Measurements from ENCODE around the gene GABARAP.

GABARAP gene

DNA sequence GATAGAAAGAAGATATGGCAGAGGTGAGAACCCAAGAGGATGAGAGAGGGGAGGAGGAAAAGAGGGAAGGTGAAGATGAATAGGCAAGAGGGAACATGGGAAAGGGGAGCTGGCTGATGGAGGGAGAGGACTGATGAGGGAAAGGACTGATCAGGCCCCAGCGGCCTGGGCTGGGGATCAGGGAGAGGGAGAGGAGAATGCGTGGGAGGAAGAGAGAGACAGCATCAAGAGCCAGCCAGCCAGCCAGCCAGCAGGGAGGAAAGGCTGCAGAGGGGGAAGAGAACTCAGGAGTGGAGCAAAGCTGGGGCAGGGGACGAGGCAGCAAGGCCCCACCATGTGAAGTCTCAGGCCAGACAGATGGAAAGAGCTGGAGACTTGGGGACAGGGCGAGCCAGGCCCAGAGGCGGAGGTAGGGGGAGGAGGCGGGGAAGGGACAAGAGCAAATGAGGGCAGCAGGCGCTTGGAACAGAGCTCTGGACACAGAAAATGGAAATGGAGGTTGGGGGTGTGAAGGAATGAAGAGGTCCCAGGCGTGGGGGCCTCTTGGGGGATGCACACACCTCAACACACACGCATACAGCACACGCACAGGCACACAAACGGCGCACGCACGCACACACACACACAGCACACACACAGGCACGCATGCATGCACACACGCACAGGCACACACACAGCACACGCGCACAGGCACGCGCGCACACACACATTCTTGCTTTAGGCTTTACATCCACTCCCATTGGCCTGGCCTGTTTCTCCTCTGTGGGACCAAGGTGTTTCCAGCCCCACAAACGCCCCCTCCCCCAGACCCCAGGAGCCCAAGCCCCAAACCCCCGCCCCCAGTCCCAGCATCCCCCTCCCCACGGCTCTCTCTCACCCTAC lies 34.9 kb downstream of the GABARAP start:
- DNase-seq (ENCODE audit: low read depth in 2 of 2), result no peak

DNA sequence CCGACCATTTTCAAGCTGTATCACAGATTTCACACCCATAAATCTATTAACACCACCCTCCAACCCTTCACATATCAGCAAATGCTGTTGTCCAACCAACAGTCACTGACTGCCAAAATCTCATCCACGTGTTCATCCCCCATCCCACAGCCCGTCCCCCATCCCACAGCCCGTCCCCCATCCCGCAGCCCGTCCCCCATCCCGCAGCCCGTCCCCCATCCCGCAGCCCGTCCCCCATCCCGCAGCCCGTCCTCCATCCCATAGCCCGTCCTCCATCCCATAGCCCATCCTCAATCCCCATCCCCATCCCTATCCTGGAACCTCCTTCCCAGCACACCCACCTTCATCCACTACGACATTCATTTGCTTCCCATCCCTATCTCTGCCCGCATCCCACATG lies 36.7 kb downstream of the GABARAP start:
- no peak for DNase-seq (ENCODE audit: low read depth in 2 of 2)

DNA sequence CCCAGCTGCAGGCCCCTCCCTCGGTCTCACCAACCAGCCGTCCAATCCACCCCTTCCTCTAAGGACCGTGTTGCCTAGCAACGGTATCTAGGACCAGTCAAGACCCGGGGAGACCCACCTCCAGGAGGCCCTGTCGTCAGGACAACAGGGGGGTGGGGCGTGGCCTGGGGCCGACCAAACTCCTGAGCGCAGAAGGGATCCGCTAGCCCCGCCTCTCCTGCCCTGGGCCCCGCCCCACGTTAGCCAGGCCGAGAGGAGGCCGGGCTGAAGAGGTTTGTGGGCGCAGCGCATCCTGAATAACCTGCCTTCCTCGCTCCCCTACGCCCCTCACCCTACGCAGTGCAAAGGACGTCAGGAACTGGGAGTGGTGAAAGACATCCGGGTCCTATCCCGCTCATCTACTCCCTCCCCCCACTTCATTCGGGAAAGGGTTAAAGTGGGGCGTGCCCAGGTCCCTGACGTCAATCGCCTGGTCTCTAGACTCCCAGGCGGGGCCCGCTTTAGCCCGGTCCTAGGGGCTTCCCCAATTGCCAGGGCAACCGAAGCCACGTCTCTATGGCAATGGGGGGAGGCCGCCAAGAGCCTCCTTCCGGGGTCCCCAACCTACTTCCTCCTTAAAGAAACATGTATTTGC lies 37.3 kb downstream of the GABARAP start:
- DNase-seq (ENCODE audit: low read depth in 2 of 2), result peak; percentile 75 to 86

DNA sequence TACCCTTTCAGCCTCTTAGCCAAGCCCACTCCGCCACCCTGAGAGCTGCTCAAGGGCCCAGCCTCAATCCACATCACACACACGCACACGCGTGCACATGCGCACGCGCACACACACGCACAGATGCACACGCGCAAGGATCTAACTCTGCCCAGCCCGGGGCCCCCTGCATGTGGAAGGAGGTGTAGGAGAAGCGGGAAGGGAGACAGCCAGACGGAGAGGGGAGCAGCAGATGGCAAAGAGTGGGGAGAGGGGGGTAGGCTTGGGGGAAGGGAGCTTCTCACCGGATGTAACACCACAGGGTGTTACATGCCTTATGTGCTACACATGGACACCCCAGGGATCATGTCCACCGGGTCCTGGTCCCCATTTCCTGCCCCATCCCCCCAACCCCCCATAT lies 37.9 kb downstream of the GABARAP start:
- DNase-seq (ENCODE audit: low read depth in 2 of 2), result no peak

DNA sequence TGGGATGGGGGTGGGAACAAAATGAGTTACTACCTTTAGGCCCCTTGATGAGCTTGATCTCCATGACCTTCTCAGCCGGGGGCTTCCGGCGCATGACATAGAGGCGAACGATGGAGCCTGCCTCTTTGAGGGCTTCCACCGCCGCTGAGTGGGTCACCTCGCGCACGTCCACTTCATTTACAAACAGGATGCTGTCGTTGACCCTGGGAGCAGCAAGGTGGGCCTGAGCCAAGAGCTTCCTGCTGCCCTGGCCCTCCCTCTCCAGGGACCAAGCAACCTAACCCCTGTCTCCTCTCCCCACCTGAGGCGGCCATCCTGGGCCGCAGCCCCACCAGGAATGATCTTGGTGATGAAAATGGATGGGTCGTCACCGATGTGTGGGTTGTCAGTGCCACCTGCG lies 38.9 kb downstream of the GABARAP start:
- DNase-seq (ENCODE audit: low read depth in 2 of 2), result no peak

DNA sequence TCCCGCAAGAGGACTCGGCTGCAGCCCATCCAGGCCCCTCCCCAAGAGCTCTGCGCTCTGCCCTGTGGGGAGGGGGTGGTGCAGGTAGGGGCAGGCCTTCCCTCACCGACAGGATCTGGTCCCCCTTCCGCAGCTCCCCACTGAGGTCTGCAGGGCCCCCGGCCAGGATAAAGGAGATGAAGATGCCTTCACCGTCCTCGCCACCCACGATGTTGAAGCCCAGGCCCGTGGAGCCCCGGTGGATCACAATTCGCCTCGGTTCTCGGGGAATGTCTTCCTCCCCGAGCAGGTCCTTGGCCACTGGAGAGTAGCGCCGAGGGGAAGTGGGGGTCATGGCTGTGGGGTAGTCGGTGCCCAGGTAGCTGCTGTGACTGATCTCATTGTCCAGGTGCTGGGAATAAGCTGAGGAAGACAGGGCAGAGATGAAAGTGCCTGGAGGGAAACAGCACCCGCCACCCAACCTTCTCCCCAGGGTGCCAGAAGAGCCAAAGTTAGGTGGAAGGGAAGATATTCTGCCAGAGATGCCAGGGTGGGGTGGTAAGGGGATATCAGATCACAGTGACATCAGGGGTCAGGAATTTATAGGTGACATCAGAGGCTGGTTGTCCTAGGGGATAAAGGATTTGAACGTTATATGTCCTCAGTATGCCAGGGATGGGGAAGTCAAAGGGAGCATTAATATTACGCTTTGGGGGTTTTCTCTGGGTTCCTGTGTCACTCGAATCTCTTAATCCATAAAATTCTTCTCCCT lies 45.4 kb downstream of the GABARAP start:
- no peak for DNase-seq (ENCODE audit: low read depth in 2 of 2)

DNA sequence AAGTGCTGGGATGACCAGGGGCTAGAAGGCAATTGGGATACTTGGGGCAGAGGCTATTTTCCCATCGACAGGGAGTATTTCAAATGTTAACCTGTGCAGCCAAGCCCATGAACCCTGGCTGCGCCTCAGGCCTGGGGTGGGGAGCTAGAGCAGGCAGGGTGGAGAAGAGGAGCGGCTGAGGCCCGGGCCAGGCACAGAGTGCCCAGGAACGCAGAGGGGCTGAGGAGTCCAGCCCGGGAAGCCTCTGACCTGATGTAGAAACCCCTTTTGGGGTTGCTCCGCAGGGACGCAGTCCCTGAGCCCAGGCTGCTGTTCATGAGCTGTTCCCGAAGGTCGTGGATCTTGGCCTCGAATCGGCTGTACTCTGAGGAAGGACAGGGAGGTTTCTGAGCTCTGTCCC lies 46.3 kb downstream of the GABARAP start:
- DNase-seq (ENCODE audit: low read depth in 2 of 2), result no peak

DNA sequence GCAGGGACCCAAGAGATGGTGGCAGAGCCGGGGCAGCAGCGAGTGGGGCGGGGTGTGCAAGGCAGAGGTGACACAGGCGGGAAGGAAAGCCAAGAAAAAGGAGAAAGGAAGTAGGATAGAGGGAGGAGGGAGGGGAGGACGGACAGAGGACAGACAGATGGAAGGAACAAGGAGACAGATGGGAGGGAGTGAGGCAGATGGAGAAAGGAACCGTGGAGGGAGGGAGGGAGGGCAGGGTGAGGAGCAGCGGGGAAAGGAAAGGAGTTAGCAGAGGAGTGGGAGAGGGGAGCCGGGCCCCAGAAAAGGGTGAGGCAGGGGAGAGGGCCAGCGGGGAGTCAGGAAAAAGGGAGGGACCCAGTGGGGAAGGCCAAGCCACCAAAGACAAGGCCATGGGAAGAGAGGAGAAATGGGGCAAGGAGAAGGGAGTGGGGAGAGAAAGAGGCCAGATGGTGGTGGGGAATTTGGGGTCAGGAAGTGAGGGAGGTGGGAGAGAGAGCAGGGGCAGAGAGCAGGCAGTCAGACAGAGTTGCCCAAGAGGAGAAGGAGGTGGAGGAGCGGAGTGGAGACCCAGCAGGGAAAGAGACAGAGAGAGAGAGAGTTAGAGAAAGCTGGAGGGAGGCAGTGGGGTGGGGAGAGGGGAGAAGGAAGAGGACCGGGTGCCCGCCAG lies 49.8 kb downstream of the GABARAP start:
- no peak for DNase-seq (ENCODE audit: low read depth in 2 of 2)

DNA sequence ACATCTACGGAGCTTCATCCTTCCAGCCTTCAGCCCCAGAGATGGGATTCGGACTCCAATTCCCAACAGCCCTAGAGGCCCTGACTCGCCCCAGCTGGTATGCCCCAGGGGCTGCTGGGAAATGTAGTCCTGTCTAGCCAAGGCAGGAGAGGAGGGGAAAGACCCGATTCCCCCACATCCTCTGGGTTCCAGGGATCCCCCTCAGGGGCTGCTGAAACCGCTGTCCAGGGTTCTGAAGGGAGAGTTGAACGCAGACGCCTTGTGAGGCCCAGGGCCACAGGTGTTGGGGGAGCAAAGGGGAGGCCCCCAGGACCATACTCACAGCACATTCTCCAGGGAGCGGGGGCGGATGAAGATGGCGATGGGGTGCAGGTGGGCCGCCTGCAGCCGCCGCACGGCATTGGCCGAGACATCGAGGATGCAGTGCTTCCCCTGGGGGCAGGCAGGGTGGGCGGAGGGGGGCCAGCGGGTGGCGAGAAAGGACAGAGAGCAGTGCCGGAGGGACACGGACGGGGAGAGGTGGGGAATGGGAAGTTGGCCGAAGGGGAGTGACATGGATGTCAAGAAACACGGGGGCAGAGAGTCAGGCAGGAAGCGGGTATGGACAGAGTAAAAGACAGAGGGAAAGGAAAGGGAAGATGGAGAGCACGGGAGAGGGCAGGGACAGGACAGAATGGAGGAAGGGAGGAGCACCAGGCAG lies 50.5 kb downstream of the GABARAP start:
- DNase-seq (ENCODE audit: low read depth in 2 of 2), result no peak

DNA sequence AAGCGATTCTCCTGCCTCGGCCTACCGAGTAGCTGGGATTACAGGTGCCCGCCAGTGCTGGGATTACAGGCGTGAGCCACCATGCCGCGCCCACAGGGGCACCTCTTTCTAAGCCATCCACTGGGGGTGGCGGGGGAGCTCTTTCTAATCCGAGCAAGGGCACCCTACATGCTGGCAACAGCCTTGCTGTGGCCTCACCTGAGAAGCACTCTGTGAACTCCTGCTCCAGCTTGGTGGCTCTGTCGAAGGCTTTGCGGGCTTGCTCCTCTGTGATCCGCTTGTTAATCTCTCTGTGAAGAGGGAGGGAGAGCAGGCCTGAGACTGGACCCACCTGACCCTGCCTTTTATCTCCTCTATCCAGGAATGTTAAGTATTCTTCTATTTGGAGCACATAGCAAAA lies 51.2 kb downstream of the GABARAP start:
- DNase-seq (ENCODE audit: low read depth in 2 of 2), result no peak

DNA sequence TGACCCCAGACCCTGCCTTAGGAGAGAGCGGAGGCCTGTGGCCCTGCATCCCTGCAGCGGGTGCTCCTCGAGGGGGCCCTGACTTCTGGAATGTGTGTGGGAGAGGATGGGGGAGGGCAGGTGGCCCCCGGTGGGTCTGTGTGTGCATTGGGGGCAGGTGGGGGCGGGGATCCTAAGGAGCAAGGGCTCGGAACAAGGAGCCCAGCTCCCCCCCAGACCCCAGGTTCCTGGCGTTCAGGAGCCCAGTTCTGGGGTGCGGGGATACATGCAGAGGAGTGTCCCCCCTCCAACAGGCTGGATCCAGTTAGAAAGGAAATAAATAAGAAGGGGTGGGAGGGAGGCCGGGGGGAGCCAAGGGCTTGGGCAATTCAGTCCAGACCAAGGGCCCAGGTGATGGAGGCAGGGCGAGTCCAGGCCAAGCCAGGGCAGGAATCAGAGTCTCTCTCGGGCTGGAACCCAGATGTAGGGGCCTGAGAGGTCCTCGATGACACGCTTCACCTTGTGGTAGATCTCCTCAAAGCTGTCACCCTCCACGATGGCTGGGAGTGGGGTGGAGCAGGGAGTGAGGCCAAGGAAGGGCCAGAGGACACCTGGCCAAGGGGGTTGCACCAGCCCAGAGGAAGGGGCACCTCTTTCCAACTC lies 51.9 kb downstream of the GABARAP start:
- DNase-seq (ENCODE audit: low read depth in 2 of 2), result no peak
